Neural crest cell (in vitro differentiated cells): ENCODE measurements around the gene CNDP1. TPM values are rescaled to one million over a fixed set of nuclear protein-coding genes. Genes with fewer than 3 reads are reported as not detected.

ENCODE experiments used
- DNase-seq: peaks from one replicate; pipeline ENCODE4 v3.0.0; 2021; ENCODE audit warnings: low read depth, mixed read lengths, low spot score
- H3K27ac Mint-ChIP-seq: one replicate; pipeline ENCODE4 v1.8.0; 2021; ENCODE audit warnings: mild to moderate bottlenecking, mixed read lengths; ENCODE audit not compliant: unreplicated experiment
- H3K27me3 Mint-ChIP-seq: 2 replicates; pipeline ENCODE4 v1.8.0; 2021; ENCODE audit warnings: low read depth, mild to moderate bottlenecking, mixed read lengths
- H3K36me3 Mint-ChIP-seq: 2 replicates; pipeline ENCODE4 v1.8.0; 2021; ENCODE audit warnings: low read depth, mild to moderate bottlenecking, mixed read lengths
- H3K4me1 Mint-ChIP-seq: 2 replicates; pipeline ENCODE4 v1.8.0; 2021; ENCODE audit warnings: mixed read lengths
- H3K4me3 Mint-ChIP-seq: one replicate; pipeline ENCODE4 v1.8.0; 2021; ENCODE audit warnings: mild to moderate bottlenecking, mixed read lengths
- H3K9me3 Mint-ChIP-seq: 2 replicates; pipeline ENCODE4 v1.8.0; 2021; ENCODE audit warnings: mixed read lengths
- total RNA-seq: library from RNA; stranded (reverse); gene quantifications from 2 replicates; pipeline ENCODE4 v1.2.1, GENCODE V29; 2021
- TF ChIP-seq, protein P1 (sequence below): fragments of 200-600 bp; sonication (generic); conservative IDR thresholded peaks from 2 replicates; pipeline ENCODE4 v1.5.0; 2021; ENCODE audit warnings: antibody characterized with exemption, mild to moderate bottlenecking

CNDP1 gene
- total RNA-seq, 1 donor from 2014 or later: 0.56 TPM

DNA sequence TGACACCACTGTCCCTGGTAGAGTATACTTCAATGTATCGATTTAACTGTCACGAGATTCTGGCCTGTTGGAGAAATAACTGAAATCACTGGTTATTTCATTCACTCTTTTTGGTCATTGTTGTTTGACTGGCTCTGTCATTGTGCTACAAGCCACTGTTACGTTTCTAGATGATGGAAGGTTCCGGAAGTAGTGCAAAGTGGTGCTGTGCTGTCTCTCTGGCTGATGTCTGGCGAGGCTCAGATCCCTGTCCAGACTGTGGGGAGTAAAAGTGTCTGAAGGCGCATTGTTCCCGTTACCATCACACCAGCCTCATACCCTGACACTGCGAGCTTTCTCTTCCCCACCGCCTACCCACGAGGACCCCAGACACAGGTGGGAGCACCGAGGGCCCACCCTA lies 11.7 kb downstream of the CNDP1 start:
- H3K27ac Mint-ChIP-seq: no peak overlapping the region
- TF ChIP-seq, protein P1, sequence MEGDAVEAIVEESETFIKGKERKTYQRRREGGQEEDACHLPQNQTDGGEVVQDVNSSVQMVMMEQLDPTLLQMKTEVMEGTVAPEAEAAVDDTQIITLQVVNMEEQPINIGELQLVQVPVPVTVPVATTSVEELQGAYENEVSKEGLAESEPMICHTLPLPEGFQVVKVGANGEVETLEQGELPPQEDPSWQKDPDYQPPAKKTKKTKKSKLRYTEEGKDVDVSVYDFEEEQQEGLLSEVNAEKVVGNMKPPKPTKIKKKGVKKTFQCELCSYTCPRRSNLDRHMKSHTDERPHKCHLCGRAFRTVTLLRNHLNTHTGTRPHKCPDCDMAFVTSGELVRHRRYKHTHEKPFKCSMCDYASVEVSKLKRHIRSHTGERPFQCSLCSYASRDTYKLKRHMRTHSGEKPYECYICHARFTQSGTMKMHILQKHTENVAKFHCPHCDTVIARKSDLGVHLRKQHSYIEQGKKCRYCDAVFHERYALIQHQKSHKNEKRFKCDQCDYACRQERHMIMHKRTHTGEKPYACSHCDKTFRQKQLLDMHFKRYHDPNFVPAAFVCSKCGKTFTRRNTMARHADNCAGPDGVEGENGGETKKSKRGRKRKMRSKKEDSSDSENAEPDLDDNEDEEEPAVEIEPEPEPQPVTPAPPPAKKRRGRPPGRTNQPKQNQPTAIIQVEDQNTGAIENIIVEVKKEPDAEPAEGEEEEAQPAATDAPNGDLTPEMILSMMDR: no peak
- H3K27me3 Mint-ChIP-seq: peaks cover 8% of the 10 kb centered on the region
- peaks cover 9% of the 10 kb centered on the region for H3K9me3 Mint-ChIP-seq
- H3K36me3 Mint-ChIP-seq: peaks cover 5% of the 10 kb centered on the region
- H3K4me3 Mint-ChIP-seq: no peak overlapping the region
- H3K4me1 Mint-ChIP-seq: peaks cover 8% of the 10 kb centered on the region
- no peak for DNase-seq

DNA sequence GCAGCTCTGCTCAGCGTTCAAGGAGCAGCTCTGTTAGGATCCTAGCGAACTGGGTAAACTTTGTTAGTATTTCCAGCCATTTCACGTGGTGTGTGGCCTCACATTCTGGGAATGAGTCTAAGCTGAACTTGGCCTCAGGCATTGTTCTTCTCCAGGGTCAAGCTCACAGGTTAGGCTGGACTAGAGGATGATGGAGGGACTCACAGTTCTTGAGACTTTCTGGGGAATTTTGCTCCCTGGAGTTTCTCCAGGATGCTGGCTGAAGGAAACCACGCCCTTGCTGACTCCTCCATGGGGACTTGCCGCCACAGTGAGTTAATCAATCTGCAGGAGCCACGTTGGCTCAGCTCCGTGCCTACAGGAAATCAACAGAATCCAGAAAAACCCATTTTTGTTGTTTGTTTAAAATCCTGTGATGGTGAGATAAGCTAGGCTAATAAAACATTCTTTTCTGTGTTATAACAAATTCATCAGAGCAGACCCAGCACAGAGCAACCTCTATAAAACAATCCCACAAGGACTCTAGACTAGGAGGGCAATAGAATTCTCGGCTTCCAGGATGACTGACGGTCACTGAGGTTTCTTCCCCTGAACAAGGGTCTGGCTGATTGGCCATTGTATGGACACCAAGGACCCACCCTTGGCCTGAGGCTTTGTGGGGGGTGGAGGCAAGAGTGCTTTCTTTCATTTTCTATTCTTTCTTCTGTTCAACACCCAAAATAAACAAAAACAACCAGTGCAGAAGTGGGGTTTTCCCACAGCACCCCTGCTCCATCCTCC lies 12.6 kb downstream of the CNDP1 start:
- no peak overlapping the region for H3K27ac Mint-ChIP-seq
- H3K36me3 Mint-ChIP-seq: peaks cover 7% of the 10 kb centered on the region
- peaks cover 9% of the 10 kb centered on the region for H3K4me1 Mint-ChIP-seq
- H3K27me3 Mint-ChIP-seq: peaks cover 8% of the 10 kb centered on the region
- TF ChIP-seq, protein P1: no peak
- H3K9me3 Mint-ChIP-seq: peaks cover 10% of the 10 kb centered on the region
- no peak overlapping the region for H3K4me3 Mint-ChIP-seq
- DNase-seq: no peak

DNA sequence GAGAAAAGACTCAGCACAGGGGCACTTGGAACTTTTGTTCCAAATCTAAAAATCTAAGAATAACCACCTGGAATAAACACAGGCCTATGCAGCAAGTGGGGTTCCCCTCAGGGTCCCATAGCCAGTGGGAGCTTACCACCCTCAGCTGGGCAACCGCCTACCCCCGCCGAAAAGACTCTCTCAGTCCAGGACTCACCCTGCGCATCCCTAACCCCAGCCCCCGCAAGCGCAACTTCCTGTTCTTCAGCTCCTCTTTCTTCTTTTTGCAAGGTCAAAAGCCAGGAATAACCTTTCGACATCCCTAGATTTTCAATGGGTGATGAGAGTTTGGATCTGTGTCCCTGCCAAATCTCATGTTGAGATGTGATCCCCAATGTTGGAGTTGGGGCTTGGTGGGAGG lies 13.6 kb downstream of the CNDP1 start:
- H3K4me1 Mint-ChIP-seq: peaks cover 10% of the 10 kb centered on the region
- DNase-seq: no peak
- H3K4me3 Mint-ChIP-seq: no peak overlapping the region
- H3K9me3 Mint-ChIP-seq: peaks cover 11% of the 10 kb centered on the region
- no peak overlapping the region for H3K27ac Mint-ChIP-seq
- TF ChIP-seq, protein P1: no peak
- H3K27me3 Mint-ChIP-seq: peaks cover 9% of the 10 kb centered on the region
- peaks cover 7% of the 10 kb centered on the region for H3K36me3 Mint-ChIP-seq

DNA sequence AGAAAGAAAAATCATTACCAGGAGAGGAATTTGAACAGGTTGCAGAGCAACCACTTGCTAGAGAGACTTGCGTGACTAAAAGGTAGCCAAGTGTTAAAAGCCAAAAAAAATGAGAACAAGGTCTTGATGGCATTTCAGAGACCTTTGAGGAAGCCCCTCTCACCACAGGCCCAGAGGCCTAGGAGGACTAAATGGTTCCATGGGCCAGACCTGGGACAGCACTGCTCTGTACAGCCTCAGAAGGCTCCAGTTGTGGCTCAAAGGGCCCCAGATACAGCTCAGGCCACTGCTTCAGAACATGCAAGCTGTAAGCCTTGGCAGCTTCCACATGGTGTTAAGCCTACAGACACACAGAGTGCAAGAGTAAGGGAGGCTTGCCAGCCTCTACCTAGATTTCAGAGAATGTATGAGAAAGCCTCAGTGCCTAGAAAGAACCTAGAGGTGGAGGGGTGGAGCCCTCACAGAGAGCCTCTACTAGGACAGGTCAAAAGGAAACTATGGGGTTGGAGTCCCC lies 15.3 kb downstream of the CNDP1 start:
- Mint-ChIP-seq H3K4me1 (peaks cover 10% of the 10 kb centered on the region), H3K27ac (no peak overlapping the region), H3K9me3 (peaks cover 11% of the 10 kb centered on the region), H3K36me3 (peaks cover 7% of the 10 kb centered on the region), H3K27me3 (peaks cover 27% of the 10 kb centered on the region), H3K4me3 (no peak overlapping the region)
- TF ChIP-seq, protein P1: no peak
- no peak for DNase-seq

DNA sequence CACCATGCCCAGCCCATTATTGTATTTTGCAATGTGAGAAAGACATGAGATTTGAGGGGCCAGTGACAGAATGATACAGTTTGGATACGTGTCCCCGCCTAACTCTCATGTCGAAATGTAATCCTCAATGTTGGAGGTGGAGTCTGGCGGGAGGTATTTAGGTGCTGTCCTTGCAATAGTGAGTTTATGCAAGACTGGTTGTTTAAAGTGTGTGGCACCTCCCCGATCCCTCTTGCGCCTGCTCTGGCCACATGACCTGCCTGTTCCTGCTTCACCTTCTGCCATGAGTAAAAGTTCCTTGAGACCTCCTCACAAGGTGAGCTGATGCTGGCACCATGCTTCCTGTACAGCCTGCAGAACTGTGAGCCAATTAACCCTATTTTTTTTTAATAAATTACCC lies 16.6 kb downstream of the CNDP1 start:
- Mint-ChIP-seq H3K4me1 (peaks cover 10% of the 10 kb centered on the region), H3K27ac (no peak overlapping the region), H3K36me3 (peaks cover 7% of the 10 kb centered on the region), H3K9me3 (peaks cover 11% of the 10 kb centered on the region), H3K27me3 (peaks cover 24% of the 10 kb centered on the region), H3K4me3 (no peak overlapping the region)
- no peak for DNase-seq
- TF ChIP-seq, protein P1: no peak
